ENCODE measurements around the gene LPP. TPM values are rescaled to one million over a fixed set of nuclear protein-coding genes. Genes with fewer than 3 reads are reported as not detected.

Gene LPP
- total RNA-seq, 1 experiment from 2014 or later: 12.6 TPM

GRCh38 chr3:188842639-188843038 is 688.7 kb downstream of the LPP start:
- in situ Hi-C loops (cut with HindIII; ENCODE audit: low sequenced_read_pairs): no loop called here
- DNase-seq (ENCODE audit: low spot score): no peak

DNA sequence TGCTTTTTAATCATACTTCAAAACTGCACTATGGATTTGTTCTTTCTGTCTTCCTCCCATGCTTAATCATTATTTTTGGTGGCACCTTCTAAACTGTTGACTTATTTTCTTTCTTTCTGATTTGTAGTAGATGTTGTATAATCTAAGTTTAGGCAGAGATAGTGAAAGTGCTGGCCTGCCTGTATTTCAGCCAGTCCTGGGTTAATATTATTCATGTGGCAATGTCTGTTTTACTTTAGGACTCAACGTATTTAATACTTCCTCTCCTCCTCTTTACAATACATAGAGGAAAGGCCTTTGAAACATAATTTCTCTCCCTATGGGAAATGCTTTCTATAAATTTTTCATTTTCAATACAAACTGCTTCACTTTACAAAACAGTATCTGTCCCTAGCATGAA is 690.1 kb downstream of the LPP start:
- DNase-seq (ENCODE audit: low spot score): no peak
- in situ Hi-C loops (cut with HindIII; ENCODE audit: low sequenced_read_pairs): no loop called here

DNA sequence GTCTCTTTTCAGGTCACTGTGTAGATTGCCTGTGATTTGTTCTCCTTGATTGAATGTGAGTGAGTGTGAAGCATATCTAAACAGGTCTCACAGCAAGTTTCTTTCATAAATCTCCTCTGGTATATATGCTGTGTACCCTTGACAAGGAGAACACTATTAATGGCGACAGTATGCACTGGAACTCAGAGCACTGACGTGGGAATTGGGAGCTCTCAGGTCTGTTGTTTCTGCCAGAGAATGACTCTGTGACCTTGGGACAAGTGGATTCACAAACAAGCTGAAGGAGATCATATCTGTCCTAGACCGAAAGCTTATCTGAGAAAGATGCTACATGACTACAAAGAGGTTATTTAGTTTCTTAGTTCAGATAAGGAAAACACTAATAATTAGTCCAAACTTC is 691.6 kb downstream of the LPP start:
- in situ Hi-C loops (cut with HindIII; ENCODE audit: low sequenced_read_pairs): no loop called here
- no peak for DNase-seq (ENCODE audit: low spot score)

- in situ Hi-C loops (cut with HindIII; ENCODE audit: low sequenced_read_pairs): no loop called here
- no peak for DNase-seq (ENCODE audit: low spot score)
Measured at GRCh38 chr3:188848947-188849346, 695.0 kb downstream of the LPP start.

DNA sequence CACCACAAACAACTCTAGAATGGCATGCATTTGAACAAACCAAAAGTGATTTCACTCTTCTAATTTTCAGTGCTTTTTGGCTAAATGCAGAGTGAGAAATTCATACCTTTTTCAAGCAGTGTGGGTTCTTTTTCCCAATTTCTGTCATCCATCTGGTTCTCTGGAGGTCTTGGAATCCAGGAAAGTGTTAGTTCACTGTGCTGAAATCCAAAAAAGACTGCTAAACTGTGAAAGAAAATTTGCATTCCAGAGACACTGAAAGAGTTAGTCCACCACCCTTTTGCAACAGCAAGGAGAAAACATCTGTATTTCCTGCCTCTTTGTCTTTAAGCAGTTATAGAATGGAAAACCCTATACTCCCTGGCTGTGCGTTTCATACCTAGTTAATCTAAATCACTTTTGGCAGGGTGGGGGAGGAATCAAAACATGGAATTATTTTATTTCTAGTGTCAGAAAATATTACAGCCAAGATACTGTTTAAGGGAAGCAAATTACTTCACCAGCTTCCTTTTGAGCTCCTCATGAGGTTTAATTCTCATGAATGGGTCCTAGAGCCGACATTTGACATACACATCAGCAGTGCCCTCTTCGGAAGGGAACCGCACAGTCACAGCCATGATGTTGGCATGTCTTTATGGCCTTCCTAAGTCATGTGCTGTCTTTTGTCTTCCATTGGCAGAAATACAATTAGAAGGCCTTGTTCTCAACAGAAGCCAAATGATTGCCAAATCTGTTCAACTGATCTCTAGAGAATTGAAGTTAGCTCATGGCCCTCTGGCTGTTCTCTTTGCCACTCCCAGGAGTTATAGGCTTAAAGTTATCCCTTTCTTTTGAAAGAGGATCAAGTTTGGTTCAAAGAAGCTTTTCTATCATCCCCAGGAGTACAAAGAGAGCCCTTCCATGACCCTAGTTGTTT is 700.2 kb downstream of the LPP start:
- in situ Hi-C loops (cut with HindIII; ENCODE audit: low sequenced_read_pairs): no loop called here
- DNase-seq (ENCODE audit: low spot score): no peak

- no peak for DNase-seq (ENCODE audit: low spot score)
- in situ Hi-C loops (cut with HindIII; ENCODE audit: low sequenced_read_pairs): no loop called here
Measured at GRCh38 chr3:188854772-188855149, 700.8 kb downstream of the LPP start.

DNA sequence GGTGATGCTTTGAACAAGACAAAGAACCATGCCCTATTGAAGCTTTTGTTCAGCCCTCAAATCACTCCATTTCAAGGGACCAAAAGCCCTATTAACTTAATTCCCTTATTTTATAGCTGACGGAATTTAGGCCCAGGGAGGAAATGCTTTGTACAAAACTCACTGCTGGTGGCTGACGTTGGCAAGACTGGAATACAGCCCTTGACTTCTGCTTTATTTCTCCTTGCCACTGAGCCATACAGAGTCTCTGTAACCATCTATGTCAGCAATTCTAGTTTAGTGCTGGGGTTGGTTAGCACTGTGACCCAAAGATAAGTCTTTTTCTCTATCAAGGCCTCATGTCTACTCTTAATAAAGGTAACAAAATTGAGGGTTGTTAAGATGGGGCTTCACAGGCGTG is 701.7 kb downstream of the LPP start:
- DNase-seq (ENCODE audit: low spot score): no peak
- in situ Hi-C loops (cut with HindIII; ENCODE audit: low sequenced_read_pairs): no loop called here

GRCh38 chr3:188860147-188860546 is 706.2 kb downstream of the LPP start:
- in situ Hi-C loops (cut with HindIII; ENCODE audit: low sequenced_read_pairs): no loop called here
- no peak for DNase-seq (ENCODE audit: low spot score)

GRCh38 chr3:188861842-188862744 is 708.1 kb downstream of the LPP start:
- in situ Hi-C loops (cut with HindIII; ENCODE audit: low sequenced_read_pairs): no loop called here
- no peak for DNase-seq (ENCODE audit: low spot score)

GRCh38 chr3:188863999-188864406 is 710.0 kb downstream of the LPP start:
- in situ Hi-C loops (cut with HindIII; ENCODE audit: low sequenced_read_pairs): no loop called here
- DNase-seq (ENCODE audit: low spot score): no peak

- in situ Hi-C loops (cut with HindIII; ENCODE audit: low sequenced_read_pairs): no loop called here
- no peak for DNase-seq (ENCODE audit: low spot score)
Measured at GRCh38 chr3:188867691-188868265, 713.8 kb downstream of the LPP start.

DNA sequence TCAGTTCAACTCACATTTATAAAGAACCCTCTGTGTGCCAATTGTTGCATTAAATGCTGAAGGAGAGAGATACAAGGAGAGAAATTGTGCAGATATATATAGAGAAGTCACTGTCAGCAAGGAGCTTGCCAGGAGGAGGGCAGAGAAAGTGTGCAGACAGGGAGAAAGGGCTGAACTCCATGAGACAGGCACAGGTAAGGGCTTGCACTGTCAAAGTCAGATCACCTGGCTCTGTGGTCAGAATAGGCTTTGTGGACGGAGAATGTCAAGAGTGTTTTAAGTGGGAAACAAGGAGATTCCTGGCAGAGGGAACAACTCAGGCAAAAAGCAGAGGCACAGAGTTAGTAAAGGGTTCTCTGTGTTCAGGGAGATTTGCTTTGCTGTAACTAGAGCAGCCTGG is 714.8 kb downstream of the LPP start:
- in situ Hi-C loops (cut with HindIII; ENCODE audit: low sequenced_read_pairs): no loop called here
- no peak for DNase-seq (ENCODE audit: low spot score)

- in situ Hi-C loops (cut with HindIII; ENCODE audit: low sequenced_read_pairs): no loop called here
- DNase-seq (ENCODE audit: low spot score): no peak
Measured at GRCh38 chr3:188869628-188870027, 715.7 kb downstream of the LPP start.

GRCh38 chr3:188870431-188870830 is 716.5 kb downstream of the LPP start:
- in situ Hi-C loops (cut with HindIII; ENCODE audit: low sequenced_read_pairs): no loop called here
- no peak for DNase-seq (ENCODE audit: low spot score)

DNA sequence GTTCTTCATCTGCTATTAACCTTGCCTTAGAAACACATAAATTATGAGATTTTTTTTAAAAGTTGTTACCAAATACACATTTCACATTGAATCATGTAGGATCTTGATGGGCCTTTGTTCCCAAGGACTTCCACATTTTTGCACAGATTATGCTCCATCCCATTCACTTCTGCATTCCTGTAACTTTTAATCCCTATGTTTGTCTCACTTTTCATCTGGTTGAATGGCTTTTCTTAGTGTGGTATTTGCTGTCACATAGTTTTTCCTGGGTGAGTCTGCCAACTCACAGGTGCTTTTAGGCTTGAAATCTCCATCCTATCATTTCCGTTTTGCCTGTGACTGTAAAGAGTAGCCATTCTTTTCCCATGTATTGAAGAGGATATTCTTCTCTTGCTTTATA is 720.6 kb downstream of the LPP start:
- no peak for DNase-seq (ENCODE audit: low spot score)
- in situ Hi-C loops (cut with HindIII; ENCODE audit: low sequenced_read_pairs): no loop called here

GRCh38 chr3:188875413-188875812 is 721.5 kb downstream of the LPP start:
- no peak for DNase-seq (ENCODE audit: low spot score)
- in situ Hi-C loops (cut with HindIII; ENCODE audit: low sequenced_read_pairs): no loop called here

DNA sequence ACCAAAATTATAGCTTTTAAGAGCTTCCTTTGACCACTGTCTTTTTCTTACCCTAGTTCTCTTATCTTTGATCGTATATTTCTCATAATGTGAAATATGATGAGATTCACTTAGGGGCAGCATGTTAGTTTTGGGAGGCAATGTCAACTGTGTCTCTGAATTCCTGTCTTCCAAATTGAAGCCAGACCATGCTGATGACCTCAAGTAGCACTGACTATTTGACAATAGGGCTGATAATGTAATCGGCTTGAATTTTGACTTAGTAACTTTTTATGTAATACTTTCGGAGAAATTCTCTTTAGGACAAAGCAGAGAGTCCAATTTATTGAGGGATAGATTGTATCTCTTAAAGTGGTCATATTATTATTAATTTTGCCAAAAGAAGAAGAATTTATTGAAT is 722.4 kb downstream of the LPP start:
- in situ Hi-C loops (cut with HindIII; ENCODE audit: low sequenced_read_pairs): no loop called here
- no peak for DNase-seq (ENCODE audit: low spot score)

GRCh38 chr3:188877381-188877780 is 723.4 kb downstream of the LPP start:
- in situ Hi-C loops (cut with HindIII; ENCODE audit: low sequenced_read_pairs): no loop called here
- DNase-seq (ENCODE audit: low spot score): no peak

GRCh38 chr3:188878076-188878475 is 724.1 kb downstream of the LPP start:
- DNase-seq (ENCODE audit: low spot score): no peak
- in situ Hi-C loops (cut with HindIII; ENCODE audit: low sequenced_read_pairs): no loop called here

Measured in G401 (cell line).